MG63 (cell line): ENCODE measurements around the gene ACAD9. TPM values are rescaled to one million over a fixed set of nuclear protein-coding genes. Genes with fewer than 3 reads are reported as not detected.

Experiments used
- DNase-seq: peaks from one replicate; pipeline ENCODE4 v3.0.0-alpha.2; 2020
- H3K27me3 ChIP-seq: fragments of 250-450 bp; sonication (Bioruptor Pico); 2 replicates; pipeline ENCODE4 v1.5.1; 2020; ENCODE audit warnings: mild to moderate bottlenecking, moderate library complexity
- H3K36me3 ChIP-seq: fragments of 250-450 bp; sonication (Bioruptor Pico); 2 replicates; pipeline ENCODE4 v1.5.1; 2020; ENCODE audit warnings: mild to moderate bottlenecking, moderate library complexity
- H3K4me3 ChIP-seq: fragments of 250-450 bp; sonication (Bioruptor Pico); 2 replicates; pipeline ENCODE4 v1.5.1; 2020; ENCODE audit warnings: mild to moderate bottlenecking, moderate library complexity
- H3K9me3 ChIP-seq: fragments of 250-450 bp; sonication (Bioruptor Pico); 2 replicates; pipeline ENCODE4 v1.5.1; 2020; ENCODE audit warnings: mild to moderate bottlenecking, moderate library complexity
- total RNA-seq: library from RNA; depleted of rRNA; stranded (reverse); fragments of >200 nt; shearing (Covaris generic); gene quantifications from 2 replicates; pipeline ENCODE4 v1.2.3, GENCODE V29; 2014; ENCODE audit warnings: low replicate concordance; rRNA removed

The ACAD9 gene
- total RNA-seq, 1 experiment from 2014 or later: 29.3 TPM

GRCh38 chr3:128942161-128942952 lies 62.9 kb downstream of the ACAD9 start:
- Histone ChIP-seq H3K36me3 (no peaks in the 10 kb centered on the region), H3K9me3 (no peaks in the 10 kb centered on the region), H3K4me3 (no peak overlapping the region), H3K27me3 (peaks cover 29% of the 10 kb centered on the region)
- no peak for DNase-seq

GRCh38 chr3:128945041-128945877 lies 65.8 kb downstream of the ACAD9 start:
- Histone ChIP-seq H3K27me3 (peaks cover 23% of the 10 kb centered on the region), H3K36me3 (no peaks in the 10 kb centered on the region), H3K4me3 (no peak overlapping the region), H3K9me3 (no peaks in the 10 kb centered on the region)
- DNase-seq: no peak

- DNase-seq: no peak
- no peaks in the 10 kb centered on the region for H3K36me3 ChIP-seq
- H3K4me3 ChIP-seq: no peak overlapping the region
- H3K9me3 ChIP-seq: no peaks in the 10 kb centered on the region
- H3K27me3 ChIP-seq: peaks cover 22% of the 10 kb centered on the region
Observed at GRCh38 chr3:128945878-128946175, 66.4 kb downstream of the ACAD9 start.

GRCh38 chr3:128946411-128946810 lies 67.0 kb downstream of the ACAD9 start:
- Histone ChIP-seq H3K27me3 (peaks cover 20% of the 10 kb centered on the region), H3K4me3 (no peak overlapping the region), H3K9me3 (no peaks in the 10 kb centered on the region), H3K36me3 (no peaks in the 10 kb centered on the region)
- peak; percentile 81 for DNase-seq

GRCh38 chr3:128949158-128949557 lies 69.7 kb downstream of the ACAD9 start:
- no peak for DNase-seq
- H3K4me3 ChIP-seq: no peak overlapping the region
- H3K27me3 ChIP-seq: peaks cover 11% of the 10 kb centered on the region
- no peaks in the 10 kb centered on the region for H3K36me3 ChIP-seq
- H3K9me3 ChIP-seq: no peaks in the 10 kb centered on the region

GRCh38 chr3:128950223-128950938 lies 71.0 kb downstream of the ACAD9 start:
- Histone ChIP-seq H3K36me3 (no peaks in the 10 kb centered on the region), H3K4me3 (no peak overlapping the region), H3K9me3 (no peaks in the 10 kb centered on the region), H3K27me3 (peaks cover 11% of the 10 kb centered on the region)
- peak; percentile 14 for DNase-seq

GRCh38 chr3:128956440-128956839 lies 77.0 kb downstream of the ACAD9 start:
- Histone ChIP-seq H3K9me3 (peaks cover 12% of the 10 kb centered on the region), H3K4me3 (no peak overlapping the region), H3K36me3 (no peaks in the 10 kb centered on the region), H3K27me3 (peaks cover 13% of the 10 kb centered on the region)
- no peak for DNase-seq

Other genes with a start within 250 kb of the ACAD9 start
- 515 and 599 TPM in 2 replicates for gene RPN1, start 228.8 kb upstream of the ACAD9 start, total RNA-seq
- 156 and 165 TPM in 2 replicates for gene RAB7A, start 153.4 kb upstream of the ACAD9 start, total RNA-seq
- not detected in 2 replicates for gene CFAP92, start 114.5 kb downstream of the ACAD9 start, total RNA-seq
- gene EFCC1, start 121.7 kb downstream of the ACAD9 start, total RNA-seq: not detected in 2 replicates
- gene GP9, start 181.2 kb downstream of the ACAD9 start, total RNA-seq: not detected in 2 replicates
- gene RAB43, start 242.2 kb downstream of the ACAD9 start, total RNA-seq: 10.7 and 13.6 TPM in 2 replicates